GM18526 (cell line): ENCODE data around the gene TRAPPC3.
A peak's percentile ranks its signal among the peaks of the same experiment; 100 is the strongest.

Experiments
- POLR2A ChIP-seq: IDR thresholded peaks from 3 replicates; pipeline ENCODE4 v1.6.1; 2011; ENCODE audit not compliant: insufficient read length; ENCODE audit errors: extremely low read depth

Gene TRAPPC3

DNA sequence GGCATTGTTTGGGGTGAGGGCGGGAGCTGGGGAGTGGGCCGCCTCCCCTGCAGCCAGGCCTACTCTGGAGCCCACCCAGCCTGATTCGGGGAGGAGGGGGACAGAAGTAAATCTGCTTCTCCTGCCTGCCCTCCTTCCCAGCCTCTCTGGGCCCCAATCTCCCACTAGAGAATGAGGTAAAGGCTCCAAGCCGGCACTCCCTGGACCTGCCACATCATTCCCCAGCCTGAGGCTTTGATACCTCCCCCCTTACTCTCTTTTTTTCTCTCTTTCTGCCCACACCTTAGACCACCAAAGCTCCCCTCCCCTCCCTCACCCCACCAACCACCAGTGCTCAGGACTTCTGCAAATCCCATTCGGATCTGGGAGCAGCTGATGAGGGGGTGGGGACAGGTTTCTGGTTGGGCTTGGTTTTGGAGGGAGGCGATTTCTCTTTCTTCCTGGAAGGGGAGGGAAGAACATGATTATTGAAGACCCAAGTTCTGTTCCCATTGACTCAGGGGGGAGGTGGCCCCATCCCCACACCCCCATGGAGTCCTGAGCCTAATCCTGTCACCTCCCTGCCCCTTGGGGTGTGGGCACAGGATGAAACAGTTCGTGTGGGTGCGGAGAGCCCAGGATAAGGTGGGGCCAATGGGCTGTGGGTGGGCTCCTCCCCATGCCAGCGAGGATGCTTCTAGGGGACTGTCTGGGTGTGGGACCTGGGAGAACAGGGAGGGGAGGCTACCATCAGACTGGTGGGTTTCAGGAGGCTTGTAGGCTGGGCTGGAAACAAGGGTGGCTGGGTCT is 8.0 kb upstream of the TRAPPC3 start:
- TF ChIP-seq POLR2A: no peak

DNA sequence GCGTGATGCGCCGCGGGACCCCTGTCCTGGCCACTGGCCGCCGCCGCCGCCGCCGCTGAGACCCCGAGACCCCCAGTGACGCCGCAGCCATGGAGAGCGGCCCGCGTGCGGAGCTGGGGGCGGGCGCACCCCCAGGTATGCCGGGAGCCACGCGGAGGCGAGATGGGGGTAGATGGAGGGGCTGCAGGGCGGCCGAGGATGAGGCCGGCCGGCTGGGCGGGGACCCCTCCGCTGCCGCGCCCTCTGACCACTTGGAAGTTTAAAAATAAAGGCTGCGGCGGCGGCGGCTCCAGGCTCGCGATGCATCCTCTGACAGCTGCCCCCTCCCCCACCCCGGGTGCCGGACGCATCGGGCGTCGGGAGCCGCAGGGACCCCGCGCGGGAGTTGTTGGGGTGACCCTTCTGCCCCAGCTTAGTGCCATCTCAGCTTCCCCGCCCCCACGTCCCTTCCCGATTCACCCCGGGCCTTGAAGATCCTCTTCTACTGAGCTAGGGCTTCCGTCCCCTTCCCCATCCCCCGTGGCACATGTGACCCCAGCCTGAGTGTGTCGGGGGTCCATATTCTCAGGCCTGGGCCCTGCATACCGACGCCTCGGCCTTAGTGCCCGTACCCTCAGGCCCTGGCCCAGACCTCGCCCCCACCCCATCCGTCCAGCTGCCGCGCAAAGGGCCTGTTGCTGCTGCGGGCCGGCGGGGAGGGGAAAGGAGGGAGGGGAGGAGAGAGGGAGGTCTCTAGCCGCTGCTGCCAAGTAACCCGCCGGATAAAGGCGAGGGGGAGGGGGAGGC is 7.2 kb upstream of the TRAPPC3 start:
- TF ChIP-seq POLR2A: peak; percentile 32

- TF ChIP-seq POLR2A: peak; percentile 92
Observed at GRCh38 chr1:36155408-36156328, 6.4 kb upstream of the TRAPPC3 start, which contains the start of gene MAP7D1. Gene MAP7D1, plus strand, starts transcription at chr1:36156160. Its CDS starts 258 bp downstream, at chr1:36156418.

DNA sequence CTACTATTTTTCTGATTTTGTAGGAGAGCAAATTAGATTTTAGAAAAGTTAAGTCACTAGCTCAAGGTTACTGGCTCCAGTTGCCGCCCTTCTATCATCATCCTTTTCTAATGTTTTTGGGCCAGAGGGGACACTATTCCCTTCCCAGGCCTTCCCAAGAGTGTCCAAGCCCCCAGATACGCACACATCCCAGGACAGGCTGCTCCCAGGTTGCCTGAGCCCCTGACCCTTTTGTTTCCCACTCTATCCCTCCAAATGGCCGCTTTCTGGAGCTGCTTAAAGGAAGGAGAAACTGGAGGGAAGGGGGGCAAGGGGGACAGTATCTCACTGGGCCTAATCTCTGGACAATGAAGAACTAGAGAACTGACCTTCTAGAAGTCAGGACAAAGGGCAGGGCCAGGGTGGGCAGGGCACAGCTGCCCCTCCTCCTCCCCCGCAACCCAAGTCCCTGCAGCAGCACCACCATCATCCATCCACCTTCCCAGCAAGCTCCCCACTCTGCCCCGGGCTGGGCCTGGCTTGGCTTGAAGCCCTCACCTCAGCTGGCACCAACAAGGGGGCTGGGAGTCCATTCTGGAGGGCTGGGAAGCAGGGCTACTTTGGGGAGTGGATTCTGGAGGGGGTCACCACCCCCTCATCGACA is 5.6 kb upstream of the TRAPPC3 start:
- no peak for TF ChIP-seq POLR2A

- no peak for TF ChIP-seq POLR2A
Observed at GRCh38 chr1:36154335-36154734, 5.0 kb upstream of the TRAPPC3 start.

DNA sequence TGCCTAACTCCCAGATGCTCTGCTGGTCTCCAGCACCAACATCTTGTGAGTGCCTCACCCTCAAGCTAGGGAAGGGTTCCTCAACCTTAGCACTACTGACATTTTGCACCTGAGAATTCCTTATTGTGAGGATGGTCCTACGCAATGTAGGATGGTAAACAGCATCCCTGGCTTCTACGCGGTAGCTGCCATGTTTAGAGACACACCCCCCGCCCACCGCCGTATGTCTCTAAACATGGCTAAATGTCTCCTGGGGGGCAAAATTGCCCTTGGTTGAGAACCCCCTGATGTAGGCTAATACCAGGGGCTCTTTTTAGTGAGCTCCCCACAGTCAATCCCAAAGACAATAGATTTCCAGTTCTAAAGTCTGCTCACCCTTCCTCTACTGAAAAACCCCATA is 4.2 kb upstream of the TRAPPC3 start:
- TF ChIP-seq POLR2A: no peak

- peak; percentile 33 for TF ChIP-seq POLR2A
Observed at GRCh38 chr1:36151845-36152203, 2.5 kb upstream of the TRAPPC3 start.

GRCh38 chr1:36151134-36151844 is 2.0 kb upstream of the TRAPPC3 start:
- no peak for TF ChIP-seq POLR2A

DNA sequence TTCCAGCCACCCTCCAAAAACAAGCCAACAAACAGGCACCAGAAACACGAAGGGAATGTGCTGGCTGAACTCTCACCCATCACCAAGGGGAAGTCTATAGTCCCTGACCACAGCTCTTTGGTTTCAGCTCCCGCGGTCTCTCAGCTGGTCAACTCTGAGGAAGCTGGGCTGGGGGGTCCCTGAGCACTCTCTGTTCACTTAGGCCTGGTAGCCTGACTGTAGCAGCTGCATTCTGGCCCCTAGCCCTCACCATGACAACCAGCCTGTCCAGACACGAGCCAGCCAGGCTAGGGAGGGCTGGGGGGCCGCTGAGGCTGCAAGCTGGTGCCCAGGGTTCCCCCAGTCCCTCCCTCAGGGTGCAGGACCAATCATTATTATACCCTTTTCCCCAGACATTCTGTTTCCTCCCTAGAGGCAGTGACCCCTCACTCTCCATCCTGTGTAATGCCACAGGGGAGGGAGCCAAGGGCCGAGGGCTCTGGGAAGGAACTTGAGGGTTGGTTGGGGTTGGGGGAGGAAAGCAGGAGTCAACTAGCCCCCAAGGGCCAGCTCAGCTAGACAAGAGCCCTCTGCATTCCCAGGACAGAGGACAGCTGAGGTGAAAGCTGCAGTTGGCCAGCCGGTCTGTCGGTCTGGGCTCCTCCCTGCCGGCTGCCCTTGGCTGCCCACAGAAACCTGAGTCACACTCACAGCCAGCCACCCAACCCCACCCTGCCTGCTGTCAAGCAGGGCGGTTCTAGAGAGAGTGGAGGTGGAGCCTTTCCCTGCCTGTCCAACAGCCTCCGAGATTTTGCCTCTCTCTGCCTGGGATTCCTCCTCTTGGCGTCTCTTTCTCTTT is 1.2 kb upstream of the TRAPPC3 start:
- peak; percentile 36 for TF ChIP-seq POLR2A

GRCh38 chr1:36149973-36150295 is 648 bp upstream of the TRAPPC3 start:
- no peak for TF ChIP-seq POLR2A

DNA sequence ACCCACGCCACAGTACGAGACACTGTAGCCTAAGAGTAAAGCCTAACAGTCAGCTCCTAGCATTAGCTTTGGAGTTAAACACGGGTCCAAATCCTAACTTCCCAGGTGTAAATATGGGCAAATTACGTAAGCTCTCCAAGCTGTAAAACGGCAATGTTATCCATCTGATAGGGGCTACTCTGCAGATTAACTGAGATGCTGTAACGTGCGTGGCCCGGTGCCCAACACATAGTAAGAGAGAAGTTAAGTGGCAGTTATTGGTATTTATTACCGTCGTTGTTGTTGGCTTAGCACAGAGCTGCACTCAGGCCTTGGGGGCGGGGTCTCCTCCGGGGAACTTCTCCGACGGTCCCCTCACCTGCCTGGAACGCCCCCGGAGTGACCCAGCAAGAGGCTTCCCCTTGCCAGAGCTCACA is 457 bp downstream of the TRAPPC3 start:
- no peak for TF ChIP-seq POLR2A

- no peak for TF ChIP-seq POLR2A
Observed at GRCh38 chr1:36144413-36144812, 4.9 kb downstream of the TRAPPC3 start.

GRCh38 chr1:36143424-36143823 is 5.9 kb downstream of the TRAPPC3 start:
- no peak for TF ChIP-seq POLR2A

DNA sequence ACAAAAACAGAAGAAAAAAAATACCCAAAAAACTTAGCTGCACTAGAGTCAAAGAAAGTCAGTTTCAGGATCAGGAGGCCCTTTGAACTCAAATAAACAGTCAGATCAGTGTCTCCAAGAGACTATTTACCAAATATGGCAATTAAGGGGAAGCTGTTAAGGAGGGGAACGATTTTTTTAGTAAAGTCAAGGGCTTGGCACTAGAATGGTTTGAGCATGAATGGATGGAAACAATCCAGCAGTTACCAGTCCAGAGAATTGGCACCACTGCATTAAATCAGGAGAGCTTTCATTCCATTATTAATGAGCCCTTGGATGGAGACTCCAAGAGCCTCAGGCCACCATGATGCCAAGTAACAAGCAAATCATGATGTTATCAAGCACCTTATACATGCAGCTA is 7.2 kb downstream of the TRAPPC3 start:
- TF ChIP-seq POLR2A: no peak

DNA sequence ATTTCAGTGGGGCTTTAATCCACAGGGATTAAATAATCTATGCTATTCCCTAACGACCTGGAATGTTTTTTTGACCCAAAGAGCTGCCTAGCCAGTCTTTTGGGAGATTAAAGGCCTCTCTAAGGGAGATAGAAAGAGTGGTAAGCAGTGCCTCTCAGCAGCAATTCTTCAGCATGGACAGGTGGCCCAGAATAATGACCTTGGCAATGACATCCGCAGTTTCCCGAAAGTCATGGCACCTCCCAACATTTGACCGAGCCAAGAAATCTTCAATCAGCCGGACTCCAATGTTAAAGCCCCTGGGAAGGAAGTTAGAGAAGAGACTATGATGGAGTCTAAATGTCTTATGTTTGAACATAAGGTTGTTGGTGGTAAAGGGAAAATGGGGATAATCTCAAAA is 9.8 kb downstream of the TRAPPC3 start:
- TF ChIP-seq POLR2A: no peak
